ELR (cell line): ENCODE data around the gene SNRK.

ENCODE experiments used
- DNase-seq: peaks from one replicate; pipeline ENCODE4 v3.0.0-alpha.2; 2015; ENCODE audit warnings: low read depth

SNRK gene

GRCh38 chr3:43309372-43310305, 23.3 kb downstream of the SNRK start:
- no peak for DNase-seq

- no peak for DNase-seq
These were observed 30.6 kb downstream of the SNRK start for GRCh38 chr3:43316783-43317460.

- no peak for DNase-seq
These were observed 31.3 kb downstream of the SNRK start for GRCh38 chr3:43317461-43318316.

GRCh38 chr3:43319376-43319775, 33.0 kb downstream of the SNRK start:
- no peak for DNase-seq

- DNase-seq: no peak
These were observed 33.5 kb downstream of the SNRK start for GRCh38 chr3:43319794-43320193.

GRCh38 chr3:43320288-43320687, 33.9 kb downstream of the SNRK start:
- no peak for DNase-seq

GRCh38 chr3:43323541-43323940, 37.2 kb downstream of the SNRK start:
- DNase-seq: no peak

- DNase-seq: no peak
These were observed 40.7 kb downstream of the SNRK start for GRCh38 chr3:43326891-43327581.

- DNase-seq: no peak
These were observed 41.2 kb downstream of the SNRK start for GRCh38 chr3:43327582-43327979.

- no peak for DNase-seq
These were observed 42.3 kb downstream of the SNRK start for GRCh38 chr3:43328653-43329052.

GRCh38 chr3:43330981-43331380, 44.6 kb downstream of the SNRK start:
- no peak for DNase-seq

- no peak for DNase-seq
These were observed 45.0 kb downstream of the SNRK start for GRCh38 chr3:43331381-43331780.

- DNase-seq: no peak
These were observed 48.6 kb downstream of the SNRK start for GRCh38 chr3:43334976-43335375.

- DNase-seq: no peak
These were observed 49.5 kb downstream of the SNRK start for GRCh38 chr3:43335799-43336198.

- DNase-seq: no peak
These were observed 52.0 kb downstream of the SNRK start for GRCh38 chr3:43338295-43338694.

- DNase-seq: no peak
These were observed 54.1 kb downstream of the SNRK start for GRCh38 chr3:43340403-43340802.

GRCh38 chr3:43341788-43342187, 55.4 kb downstream of the SNRK start:
- no peak for DNase-seq

GRCh38 chr3:43343185-43343584, 56.8 kb downstream of the SNRK start:
- no peak for DNase-seq

- no peak for DNase-seq
These were observed 57.5 kb downstream of the SNRK start for GRCh38 chr3:43343815-43344214.

GRCh38 chr3:43344520-43344919, 58.2 kb downstream of the SNRK start:
- no peak for DNase-seq

GRCh38 chr3:43345246-43345645, 58.9 kb downstream of the SNRK start:
- DNase-seq: no peak

GRCh38 chr3:43345877-43346276, 59.5 kb downstream of the SNRK start:
- peak; percentile 62 for DNase-seq
